GM23338 (cell line): ENCODE data around the gene MRPL24. TPM values are rescaled to one million over a fixed set of nuclear protein-coding genes. Genes with fewer than 3 reads are reported as not detected.

Experiments
- ATAC-seq: fragments of 200-7000 bp; cut with Tn5 transposase; 3 replicates; pipeline ENCODE4 v1.9.1; 2020
- DNase-seq: peaks from one replicate; pipeline ENCODE4 v3.0.0-alpha.2; 2015; ENCODE audit warnings: low spot score
- H2AFZ ChIP-seq: fragments of 200-600 bp; sonication (generic); 2 replicates; pipeline ENCODE4 v1.8.0; 2016; ENCODE audit warnings: antibody characterized with exemption, mild to moderate bottlenecking, moderate library complexity
- H3F3A ChIP-seq: fragments of 200-600 bp; sonication (generic); replicated peaks from 2 replicates; pipeline ENCODE4 v1.8.0; 2017; ENCODE audit warnings: antibody characterized with exemption, mixed run types, low read depth
- H3K27ac ChIP-seq: fragments of 200-600 bp; sonication (generic); 2 replicates; pipeline ENCODE4 v1.6.1; 2016; ENCODE audit warnings: low read depth
- H3K27me3 ChIP-seq: fragments of 200-600 bp; sonication (generic); 2 replicates; pipeline ENCODE4 v1.8.0; 2016; ENCODE audit warnings: mild to moderate bottlenecking, mixed run types, moderate library complexity; ENCODE audit not compliant: insufficient read depth
- H3K36me3 ChIP-seq: fragments of 200-600 bp; sonication (generic); 2 replicates; pipeline ENCODE4 v1.8.0; 2016; ENCODE audit warnings: mild to moderate bottlenecking; ENCODE audit not compliant: insufficient read depth
- H3K4me1 ChIP-seq: fragments of 200-600 bp; sonication (generic); 2 replicates; pipeline ENCODE4 v1.8.0; 2016; ENCODE audit warnings: mild to moderate bottlenecking, moderate library complexity; ENCODE audit not compliant: insufficient read depth
- H3K4me2 ChIP-seq: fragments of 200-600 bp; sonication (generic); 2 replicates; pipeline ENCODE4 v1.7.1; 2017; ENCODE audit warnings: mixed run types
- H3K4me3 ChIP-seq: fragments of 200-600 bp; sonication (generic); 2 replicates; pipeline ENCODE4 v1.6.1; 2016; ENCODE audit warnings: mixed run types
- H3K79me2 ChIP-seq: fragments of 200-600 bp; sonication (generic); replicated peaks from 2 replicates; pipeline ENCODE4 v1.8.0; 2017; ENCODE audit warnings: mild to moderate bottlenecking; ENCODE audit not compliant: insufficient read depth
- H3K9me2 ChIP-seq: fragments of 200-600 bp; sonication (generic); 2 replicates; pipeline ENCODE4 v1.8.0; 2017; ENCODE audit not compliant: insufficient read depth
- H4K20me1 ChIP-seq: fragments of 200-600 bp; sonication (generic); replicated peaks from 2 replicates; pipeline ENCODE4 v1.8.0; 2017; ENCODE audit warnings: mild to moderate bottlenecking; ENCODE audit not compliant: insufficient read depth
- H3K27ac Mint-ChIP-seq: 2 replicates; pipeline ENCODE4 v1.8.0; 2020; ENCODE audit warnings: inconsistent platforms, mild to moderate bottlenecking, moderate library complexity, mixed read lengths
- H3K27me3 Mint-ChIP-seq: 3 replicates; pipeline ENCODE4 v1.8.0; 2022; ENCODE audit warnings: low read depth, mild to moderate bottlenecking, moderate library complexity, mixed read lengths, inconsistent platforms; ENCODE audit not compliant: insufficient read depth, poor library complexity
- H3K36me3 Mint-ChIP-seq: 3 replicates; pipeline ENCODE4 v1.8.0; 2021; ENCODE audit warnings: low read depth, mild to moderate bottlenecking, inconsistent platforms, moderate library complexity, mixed read lengths
- H3K4me1 Mint-ChIP-seq: 3 replicates; pipeline ENCODE4 v1.8.0; 2020; ENCODE audit warnings: mild to moderate bottlenecking, inconsistent platforms, mixed read lengths
- H3K4me3 Mint-ChIP-seq: 3 replicates; pipeline ENCODE4 v1.8.0; 2021; ENCODE audit warnings: moderate library complexity, mild to moderate bottlenecking, inconsistent platforms, mixed read lengths
- H3K9me3 Mint-ChIP-seq: 3 replicates; pipeline ENCODE4 v1.8.0; 2020; ENCODE audit warnings: moderate library complexity, mild to moderate bottlenecking, inconsistent platforms, mixed read lengths
- CREB1 ChIP-seq: fragments of 250-450 bp; sonication (Bioruptor Pico); IDR thresholded peaks from 2 replicates; pipeline ENCODE4 v1.5.0; 2020; ENCODE audit warnings: low read depth, mild to moderate bottlenecking, moderate library complexity
- EZH2phosphoT487 ChIP-seq: fragments of 200-600 bp; sonication (generic); IDR thresholded peaks from one replicate; pipeline ENCODE4 v1.8.1; 2018; ENCODE audit warnings: antibody characterized with exemption; ENCODE audit not compliant: unreplicated experiment
- JUNB ChIP-seq: IDR thresholded peaks from one replicate; pipeline ENCODE4 v1.6.1; 2016; ENCODE audit warnings: antibody characterized with exemption; ENCODE audit not compliant: unreplicated experiment
- NANOG ChIP-seq: IDR thresholded peaks from 2 replicates; pipeline ENCODE4 v1.6.1; 2016; ENCODE audit warnings: antibody characterized with exemption, borderline replicate concordance
- REST ChIP-seq: IDR thresholded peaks from one replicate; pipeline ENCODE4 v1.6.1; 2018; ENCODE audit warnings: antibody characterized with exemption; ENCODE audit not compliant: unreplicated experiment
- ZNF114 ChIP-seq: fragments of 250-450 bp; sonication (Bioruptor Pico); IDR thresholded peaks from 2 replicates; pipeline ENCODE4 v1.5.0; 2020; ENCODE audit warnings: mild to moderate bottlenecking, moderate library complexity
- polyA plus RNA-seq: library from polyadenylated mRNA; unstranded; fragments of >200 nt; fragmentation: Nextera tagmentation; extraction: Ambion mirVana; gene quantifications from 2 replicates; pipeline ENCODE4 v1.2.1, GENCODE V29; 2016
- total RNA-seq: library from RNA; depleted of rRNA; stranded (reverse); fragments of >200 nt; shearing (Covaris generic); gene quantifications from 2 replicates; pipeline ENCODE4 v1.2.3, GENCODE V29; 2014
- TF ChIP-seq, protein P1 (sequence below): fragments of 250-450 bp; sonication (Bioruptor Pico); IDR thresholded peaks from 2 replicates; pipeline ENCODE4 v1.5.0; 2020; ENCODE audit warnings: mild to moderate bottlenecking, moderate library complexity

MRPL24 gene
- total and polyA plus RNA-seq, 2 experiments from 2014 or later, result 18.8 to 45.7 TPM

DNA sequence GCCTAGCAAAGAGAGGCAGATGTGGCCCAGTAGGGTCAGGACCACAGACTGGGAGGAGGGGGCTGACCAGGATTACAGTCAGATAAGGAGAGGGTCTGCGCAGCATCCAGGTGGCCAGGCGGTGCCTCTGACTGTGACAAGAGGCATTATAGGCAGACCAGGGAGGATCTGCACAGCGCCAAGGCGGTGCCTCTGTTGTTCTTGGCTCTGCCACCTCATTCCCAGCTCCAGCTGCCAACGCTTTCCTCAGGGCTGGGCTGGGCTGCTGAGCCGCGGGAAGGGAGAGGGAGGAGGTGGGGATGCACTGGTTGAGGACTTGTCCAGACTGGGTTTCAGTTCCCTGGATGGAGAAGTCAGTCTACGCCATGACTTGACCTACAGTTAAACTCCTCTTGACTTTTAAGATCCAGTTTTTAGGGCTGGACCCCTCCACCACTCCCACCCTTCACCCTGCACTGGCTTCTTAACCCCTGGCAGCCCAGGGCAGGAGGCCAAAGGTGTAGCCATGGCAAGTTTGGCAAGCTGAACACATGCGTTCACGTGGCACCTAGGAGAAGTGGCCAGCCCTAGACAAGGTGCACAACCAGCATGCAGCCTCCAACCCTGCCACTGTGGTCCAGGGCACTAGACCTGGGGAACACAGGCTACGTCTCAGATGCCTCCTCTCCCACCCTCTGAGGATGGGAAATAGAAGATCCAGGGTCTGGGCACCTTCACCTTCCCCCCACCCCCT lies 31.0 kb downstream of the MRPL24 start:
- H3K4me3 Mint-ChIP-seq, result no peak overlapping the region; the same call in 2 of the 3 replicates
- Histone ChIP-seq H3K4me2 (peak overlapping the region; percentile 92), H3K27me3 (peaks cover 9% of the 10 kb centered on the region), H4K20me1 (no peaks in the 10 kb centered on the region), H3K79me2 (no peaks in the 10 kb centered on the region), H2AFZ (no peak overlapping the region), H3K4me3 (no peak overlapping the region; the same call in 1 of the 2 replicates), H3K9me2 (no peaks in the 10 kb centered on the region), H3F3A (peaks cover 29% of the 10 kb centered on the region), H3K4me1 (peaks cover 61% of the 10 kb centered on the region), H3K36me3 (no peaks in the 10 kb centered on the region), H3K27ac (no peak overlapping the region)
- no peak overlapping the region for H3K27ac Mint-ChIP-seq
- ATAC-seq (no peak), DNase-seq (no peak)
- TF ChIP-seq REST, result no peak
- TF ChIP-seq NANOG, result no peak
- H3K36me3 Mint-ChIP-seq, result no peaks in the 10 kb centered on the region
- peaks cover 57% of the 10 kb centered on the region for H3K4me1 Mint-ChIP-seq
- no peaks in the 10 kb centered on the region for H3K9me3 Mint-ChIP-seq
- peaks cover 13% of the 10 kb centered on the region for H3K27me3 Mint-ChIP-seq

DNA sequence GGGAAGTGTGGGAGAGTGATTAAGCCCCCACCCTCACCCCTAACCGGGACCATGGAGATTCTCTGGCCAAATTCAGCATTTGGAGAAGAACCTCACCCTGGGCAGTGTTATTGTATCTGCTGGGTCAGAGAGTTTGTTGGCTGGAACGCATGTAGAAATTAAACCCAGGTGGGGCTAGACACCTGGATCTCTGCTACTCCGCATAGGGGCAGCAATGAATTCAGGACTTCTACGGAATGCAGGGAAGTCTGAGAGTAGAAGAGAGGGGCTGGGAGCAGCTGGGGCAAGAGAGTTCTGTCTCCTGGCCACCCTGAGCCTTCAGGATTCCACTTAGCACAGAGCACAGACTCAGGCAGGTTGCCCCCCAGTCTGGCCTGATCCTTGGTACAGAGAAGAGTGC lies 31.9 kb downstream of the MRPL24 start:
- Mint-ChIP-seq H3K36me3 (no peaks in the 10 kb centered on the region), H3K27me3 (peaks cover 21% of the 10 kb centered on the region), H3K27ac (peak overlapping the region; percentile 77; the same call in 1 of the 2 replicates), H3K4me3 (peak overlapping the region; percentile 83; the same call in 1 of the 3 replicates), H3K9me3 (no peaks in the 10 kb centered on the region), H3K4me1 (peaks cover 61% of the 10 kb centered on the region)
- Histone ChIP-seq H3K9me2 (no peaks in the 10 kb centered on the region), H4K20me1 (no peaks in the 10 kb centered on the region; the same call in 1 of the 2 replicates), H3K4me3 (peak overlapping the region; percentile 67; the same call in 1 of the 2 replicates), H3K36me3 (no peaks in the 10 kb centered on the region), H3K4me2 (peak overlapping the region; percentile 92), H3F3A (peaks cover 29% of the 10 kb centered on the region), H3K27me3 (peaks cover 18% of the 10 kb centered on the region), H2AFZ (no peak overlapping the region), H3K4me1 (peaks cover 68% of the 10 kb centered on the region), H3K27ac (peak overlapping the region; percentile 53; the same call in 1 of the 2 replicates), H3K79me2 (peaks cover 7% of the 10 kb centered on the region)
- DNase-seq (no peak), ATAC-seq (no peak)
- TF ChIP-seq JUNB (no peak), REST (no peak), CREB1 (CRISPR knock-in tag) (no peak), ZNF114 (no peak), EZH2phosphoT487 (no peak)
- TF ChIP-seq, protein P1, sequence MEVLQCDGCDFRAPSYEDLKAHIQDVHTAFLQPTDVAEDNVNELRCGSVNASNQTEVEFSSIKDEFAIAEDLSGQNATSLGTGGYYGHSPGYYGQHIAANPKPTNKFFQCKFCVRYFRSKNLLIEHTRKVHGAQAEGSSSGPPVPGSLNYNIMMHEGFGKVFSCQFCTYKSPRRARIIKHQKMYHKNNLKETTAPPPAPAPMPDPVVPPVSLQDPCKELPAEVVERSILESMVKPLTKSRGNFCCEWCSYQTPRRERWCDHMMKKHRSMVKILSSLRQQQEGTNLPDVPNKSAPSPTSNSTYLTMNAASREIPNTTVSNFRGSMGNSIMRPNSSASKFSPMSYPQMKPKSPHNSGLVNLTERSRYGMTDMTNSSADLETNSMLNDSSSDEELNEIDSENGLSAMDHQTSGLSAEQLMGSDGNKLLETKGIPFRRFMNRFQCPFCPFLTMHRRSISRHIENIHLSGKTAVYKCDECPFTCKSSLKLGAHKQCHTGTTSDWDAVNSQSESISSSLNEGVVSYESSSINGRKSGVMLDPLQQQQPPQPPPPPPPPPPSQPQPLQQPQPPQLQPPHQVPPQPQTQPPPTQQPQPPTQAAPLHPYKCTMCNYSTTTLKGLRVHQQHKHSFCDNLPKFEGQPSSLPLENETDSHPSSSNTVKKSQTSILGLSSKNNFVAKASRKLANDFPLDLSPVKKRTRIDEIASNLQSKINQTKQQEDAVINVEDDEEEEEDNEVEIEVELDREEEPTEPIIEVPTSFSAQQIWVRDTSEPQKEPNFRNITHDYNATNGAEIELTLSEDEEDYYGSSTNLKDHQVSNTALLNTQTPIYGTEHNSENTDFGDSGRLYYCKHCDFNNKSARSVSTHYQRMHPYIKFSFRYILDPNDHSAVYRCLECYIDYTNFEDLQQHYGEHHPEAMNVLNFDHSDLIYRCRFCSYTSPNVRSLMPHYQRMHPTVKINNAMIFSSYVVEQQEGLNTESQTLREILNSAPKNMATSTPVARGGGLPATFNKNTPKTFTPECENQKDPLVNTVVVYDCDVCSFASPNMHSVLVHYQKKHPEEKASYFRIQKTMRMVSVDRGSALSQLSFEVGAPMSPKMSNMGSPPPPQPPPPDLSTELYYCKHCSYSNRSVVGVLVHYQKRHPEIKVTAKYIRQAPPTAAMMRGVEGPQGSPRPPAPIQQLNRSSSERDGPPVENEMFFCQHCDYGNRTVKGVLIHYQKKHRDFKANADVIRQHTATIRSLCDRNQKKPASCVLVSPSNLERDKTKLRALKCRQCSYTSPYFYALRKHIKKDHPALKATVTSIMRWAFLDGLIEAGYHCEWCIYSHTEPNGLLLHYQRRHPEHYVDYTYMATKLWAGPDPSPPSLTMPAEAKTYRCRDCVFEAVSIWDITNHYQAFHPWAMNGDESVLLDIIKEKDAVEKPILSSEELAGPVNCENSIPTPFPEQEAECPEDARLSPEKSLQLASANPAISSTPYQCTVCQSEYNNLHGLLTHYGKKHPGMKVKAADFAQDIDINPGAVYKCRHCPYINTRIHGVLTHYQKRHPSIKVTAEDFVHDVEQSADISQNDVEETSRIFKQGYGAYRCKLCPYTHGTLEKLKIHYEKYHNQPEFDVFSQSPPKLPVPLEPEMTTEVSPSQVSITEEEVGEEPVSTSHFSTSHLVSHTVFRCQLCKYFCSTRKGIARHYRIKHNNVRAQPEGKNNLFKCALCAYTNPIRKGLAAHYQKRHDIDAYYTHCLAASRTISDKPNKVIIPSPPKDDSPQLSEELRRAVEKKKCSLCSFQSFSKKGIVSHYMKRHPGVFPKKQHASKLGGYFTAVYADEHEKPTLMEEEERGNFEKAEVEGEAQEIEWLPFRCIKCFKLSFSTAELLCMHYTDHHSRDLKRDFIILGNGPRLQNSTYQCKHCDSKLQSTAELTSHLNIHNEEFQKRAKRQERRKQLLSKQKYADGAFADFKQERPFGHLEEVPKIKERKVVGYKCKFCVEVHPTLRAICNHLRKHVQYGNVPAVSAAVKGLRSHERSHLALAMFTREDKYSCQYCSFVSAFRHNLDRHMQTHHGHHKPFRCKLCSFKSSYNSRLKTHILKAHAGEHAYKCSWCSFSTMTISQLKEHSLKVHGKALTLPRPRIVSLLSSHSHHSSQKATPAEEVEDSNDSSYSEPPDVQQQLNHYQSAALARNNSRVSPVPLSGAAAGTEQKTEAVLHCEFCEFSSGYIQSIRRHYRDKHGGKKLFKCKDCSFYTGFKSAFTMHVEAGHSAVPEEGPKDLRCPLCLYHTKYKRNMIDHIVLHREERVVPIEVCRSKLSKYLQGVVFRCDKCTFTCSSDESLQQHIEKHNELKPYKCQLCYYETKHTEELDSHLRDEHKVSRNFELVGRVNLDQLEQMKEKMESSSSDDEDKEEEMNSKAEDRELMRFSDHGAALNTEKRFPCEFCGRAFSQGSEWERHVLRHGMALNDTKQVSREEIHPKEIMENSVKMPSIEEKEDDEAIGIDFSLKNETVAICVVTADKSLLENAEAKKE, result no peak
